Pancreas (tissue), 10 donors: Measurements from ENCODE around the gene CKB. TPM values are rescaled to one million over a fixed set of nuclear protein-coding genes. Genes with fewer than 3 reads are reported as not detected.

Experiments used
- ATAC-seq, 4 donors: fragments of 200-7000 bp; cut with Tn5 transposase; one replicate each; pipeline versions ENCODE4 v1.8.0 to v1.9.1; 2020; ENCODE audit warnings: mild to moderate bottlenecking in 4 of 4, moderate library complexity in 4 of 4
- DNase-seq, 6 donors: peaks; one replicate each; pipeline ENCODE4 v3.0.0-alpha.2; 2020
- FAIRE-seq: peaks from 2 replicates; lab custom pipeline; 2012; peaks lifted over from hg19 to GRCh38; lab: Jason Lieb, UNC
- H3K27ac ChIP-seq, 4 donors: fragments of 200-600 bp; sonication (generic); 1 replicate in 3 of 4; 2 replicates in 1 of 4; pipeline versions ENCODE4 v1.5.0 to v1.8.0; 2020
- H3K27me3 ChIP-seq, 4 donors: fragments of 200-600 bp; one replicate each; pipeline ENCODE4 v1.8.0; 2021
- H3K36me3 ChIP-seq, 3 donors: fragments of 200-600 bp; sonication (generic) in 1 of 3; one replicate each; pipeline versions ENCODE4 v1.5.0 to v1.8.0; 2020 to 2021
- H3K4me1 ChIP-seq, 3 donors: fragments of 200-600 bp; one replicate each; pipeline ENCODE4 v1.8.0; 2021
- H3K4me3 ChIP-seq, 4 donors: fragments of 200-600 bp; sonication (generic) in 2 of 4; one replicate each; pipeline versions ENCODE4 v1.5.0 to v1.8.0; 2020 to 2021
- H3K9me3 ChIP-seq, 4 donors: fragments of 200-600 bp; one replicate each; pipeline ENCODE4 v1.8.0; 2021
- CTCF ChIP-seq, 4 donors: fragments of 200-600 bp; sonication (generic) in 3 of 4; IDR thresholded peaks; one replicate each; pipeline versions ENCODE4 v1.5.0 to v1.8.0; 2021; ENCODE audit warnings: antibody characterized with exemption in 4 of 4
- WGBS, 2 donors: extraction: QIAGEN DNeasy Blood & Tissue Kit; methylation state at CpG; one replicate each; pipeline ENCODE4 v1.1.7; 2013; 5-methylcytosine and 5-hydroxymethylcytosine counted together
- intact Hi-C, 3 donors: fragments of 100-400 bp; cut with DNase I; formaldehyde crosslinking; loops; one replicate each; pipeline versions ENCODE4 v1.11.1 to v1.14.2; 2022
- polyA plus RNA-seq, 2 donors: library from polyadenylated mRNA; stranded (reverse); fragments of 200-250 nt; gene quantifications; one replicate each; pipeline ENCODE4 v1.2.3, GENCODE V29; 2013
- total RNA-seq, 6 donors: library from RNA; stranded (reverse); fragmentation: NEBNext Ultra II Directional in 4 of 6; extraction: Animal tissue kit (Norgen Biotek cat#: 25700) in 4 of 6; gene quantifications; one replicate each; pipeline versions ENCODE4 v1.2.1 to v1.2.4, GENCODE V29; 2021 to 2023
- donor health status: healthy with polysubstance abuse.
- donor health status: DM: no; HTN: no; CAD: no; lungs with moderate emphysema.
- donor health status: DM: no; HTN: no; CAD: no.
- donor health status: control.
- donor health status: control.
- donor health status: Bipolar disorder and iron deficiency.
- donor health status: DM: yes; HTN: yes; CAD: no.
- donor health status: DM: no; HTN: no; CAD: no.
- donor health status: DM: no; HTN: no; CAD: no.
- donor health status: DM: yes; HTN: yes; CAD: no.

Gene CKB
- total and polyA plus RNA-seq, 8 donors, result 17.8 to 264 (median 45.9) TPM

- FAIRE-seq, result no peak
- Histone ChIP-seq H3K9me3 (no peaks in the 10 kb centered on the region), H3K27ac (no peak overlapping the region), H3K27me3 (no peaks in the 10 kb centered on the region), H3K4me3 (no peak overlapping the region), H3K4me1 (peaks cover 0 to 13% (median 8%) of the 10 kb centered on the region in 3 donors), H3K36me3 (no peaks in the 10 kb centered on the region)
- peak in 2 of 6 donors; percentile 43 to 82 for DNase-seq
- no peak for TF ChIP-seq CTCF (IDR thresholded peaks at IDR 0.05)
- 91 to 92% methylated on average over 19 to 22 of the region's 22 CpGs for WGBS, 2 donors
- intact Hi-C loops, result no loop called here
- ATAC-seq, result no peak
Measured at GRCh38 chr14:103534576-103535061, 12.0 kb upstream of the CKB start.

- H3K4me3 ChIP-seq, result no peak overlapping the region
- peaks cover 0 to 13% (median 9%) of the 10 kb centered on the region in 3 donors for H3K4me1 ChIP-seq
- DNase-seq (peak in 2 of 6 donors; percentile 20 to 69), ATAC-seq (no peak), FAIRE-seq (no peak)
- H3K9me3 ChIP-seq, result no peaks in the 10 kb centered on the region
- H3K27ac ChIP-seq, result no peak overlapping the region
- no peaks in the 10 kb centered on the region for H3K36me3 ChIP-seq
- no peaks in the 10 kb centered on the region for H3K27me3 ChIP-seq
- WGBS, 2 donors, result 85 to 90% methylated on average over 19 to 25 of the region's 25 CpGs
- intact Hi-C loops, result no loop called here
- TF ChIP-seq CTCF (IDR thresholded peaks at IDR 0.05), result no peak
Measured at GRCh38 chr14:103533999-103534575, 11.5 kb upstream of the CKB start.

- FAIRE-seq, result no peak
- DNase-seq, result peak in 2 of 6 donors; percentile 29 to 64
- H3K4me1 ChIP-seq, result peaks cover 0 to 13% (median 8%) of the 10 kb centered on the region in 3 donors
- no peak overlapping the region for H3K27ac ChIP-seq
- TF ChIP-seq CTCF (IDR thresholded peaks at IDR 0.05), result no peak
- no peaks in the 10 kb centered on the region for H3K9me3 ChIP-seq
- no peak for ATAC-seq
- intact Hi-C loops, result no loop called here
- 87% methylated on average over 18 to 23 of the region's 23 CpGs for WGBS, 2 donors
- no peaks in the 10 kb centered on the region for H3K27me3 ChIP-seq
- H3K4me3 ChIP-seq, result no peak overlapping the region
- H3K36me3 ChIP-seq, result no peaks in the 10 kb centered on the region
Measured at GRCh38 chr14:103533137-103533998, 10.7 kb upstream of the CKB start.

- no peak for TF ChIP-seq CTCF (IDR thresholded peaks at IDR 0.05)
- Histone ChIP-seq H3K4me3 (no peak overlapping the region), H3K4me1 (peaks cover 0 to 18% (median 6%) of the 10 kb centered on the region in 3 donors), H3K27ac (no peak overlapping the region), H3K9me3 (no peaks in the 10 kb centered on the region), H3K36me3 (no peaks in the 10 kb centered on the region), H3K27me3 (no peaks in the 10 kb centered on the region)
- ATAC-seq (no peak), DNase-seq (peak in 2 of 6 donors; percentile 42 to 75), FAIRE-seq (no peak)
- whole genome bisulfite sequencing, 2 donors, result 78 to 85% methylated on average over 31 to 32 of the region's 32 CpGs
- intact Hi-C loops, result no loop called here
Measured at GRCh38 chr14:103532216-103533136, 9.8 kb upstream of the CKB start.
